NCI-H1417 treated with DMSO at 0.1 percent for 48 hours (cell line): ENCODE data around the gene CLEC16A.

Experiments
- DNase-seq: peaks from one replicate; lab custom pipeline; 2025; lab: John Stamatoyannopoulos, UW

Gene CLEC16A, protein sequence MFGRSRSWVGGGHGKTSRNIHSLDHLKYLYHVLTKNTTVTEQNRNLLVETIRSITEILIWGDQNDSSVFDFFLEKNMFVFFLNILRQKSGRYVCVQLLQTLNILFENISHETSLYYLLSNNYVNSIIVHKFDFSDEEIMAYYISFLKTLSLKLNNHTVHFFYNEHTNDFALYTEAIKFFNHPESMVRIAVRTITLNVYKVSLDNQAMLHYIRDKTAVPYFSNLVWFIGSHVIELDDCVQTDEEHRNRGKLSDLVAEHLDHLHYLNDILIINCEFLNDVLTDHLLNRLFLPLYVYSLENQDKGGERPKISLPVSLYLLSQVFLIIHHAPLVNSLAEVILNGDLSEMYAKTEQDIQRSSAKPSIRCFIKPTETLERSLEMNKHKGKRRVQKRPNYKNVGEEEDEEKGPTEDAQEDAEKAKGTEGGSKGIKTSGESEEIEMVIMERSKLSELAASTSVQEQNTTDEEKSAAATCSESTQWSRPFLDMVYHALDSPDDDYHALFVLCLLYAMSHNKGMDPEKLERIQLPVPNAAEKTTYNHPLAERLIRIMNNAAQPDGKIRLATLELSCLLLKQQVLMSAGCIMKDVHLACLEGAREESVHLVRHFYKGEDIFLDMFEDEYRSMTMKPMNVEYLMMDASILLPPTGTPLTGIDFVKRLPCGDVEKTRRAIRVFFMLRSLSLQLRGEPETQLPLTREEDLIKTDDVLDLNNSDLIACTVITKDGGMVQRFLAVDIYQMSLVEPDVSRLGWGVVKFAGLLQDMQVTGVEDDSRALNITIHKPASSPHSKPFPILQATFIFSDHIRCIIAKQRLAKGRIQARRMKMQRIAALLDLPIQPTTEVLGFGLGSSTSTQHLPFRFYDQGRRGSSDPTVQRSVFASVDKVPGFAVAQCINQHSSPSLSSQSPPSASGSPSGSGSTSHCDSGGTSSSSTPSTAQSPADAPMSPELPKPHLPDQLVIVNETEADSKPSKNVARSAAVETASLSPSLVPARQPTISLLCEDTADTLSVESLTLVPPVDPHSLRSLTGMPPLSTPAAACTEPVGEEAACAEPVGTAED

DNA sequence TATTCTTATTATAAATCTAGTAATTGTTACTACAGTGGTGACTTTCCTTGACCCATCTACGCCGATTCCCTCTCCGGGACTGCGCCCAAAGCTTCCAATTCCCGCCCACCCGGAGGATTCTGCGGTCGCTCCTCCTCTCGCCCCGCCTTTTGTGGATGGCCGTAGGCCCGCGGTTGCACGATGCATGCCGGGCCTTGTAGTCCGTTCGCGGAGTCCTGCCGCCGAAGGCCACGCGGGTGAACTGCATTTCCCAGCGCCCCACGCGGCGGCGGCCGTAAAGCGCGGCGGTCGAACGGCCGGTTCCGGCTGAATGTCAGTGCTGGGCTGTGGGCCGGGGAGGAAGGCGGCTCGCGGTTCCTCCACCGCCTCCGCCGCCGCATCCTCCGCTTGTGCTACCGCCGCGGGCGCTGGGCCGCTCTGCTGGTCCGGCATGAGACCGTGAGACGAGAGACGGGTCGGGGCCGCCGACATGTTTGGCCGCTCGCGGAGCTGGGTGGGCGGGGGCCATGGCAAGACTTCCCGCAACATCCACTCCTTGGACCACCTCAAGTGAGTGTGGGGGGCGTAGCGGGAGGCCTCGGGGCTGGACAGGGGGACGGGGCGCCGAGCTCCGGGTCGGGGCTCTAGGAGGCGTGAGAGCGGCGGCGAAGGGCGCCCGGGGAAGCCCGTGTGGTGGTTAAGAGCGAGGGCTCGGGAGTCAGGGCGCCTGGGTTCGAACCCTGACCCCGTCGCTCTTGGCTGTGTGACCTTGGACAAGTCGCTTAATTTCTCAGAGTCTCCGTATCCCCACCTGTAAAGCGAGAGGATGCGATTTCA is at the start of gene CLEC16A:
Gene CLEC16A (plus strand): TSS at position 316 of the 816 bp plus-strand sequence. CDS start 154 bp downstream, at position 470.
- peak; percentile 53 for DNase-seq

DNA sequence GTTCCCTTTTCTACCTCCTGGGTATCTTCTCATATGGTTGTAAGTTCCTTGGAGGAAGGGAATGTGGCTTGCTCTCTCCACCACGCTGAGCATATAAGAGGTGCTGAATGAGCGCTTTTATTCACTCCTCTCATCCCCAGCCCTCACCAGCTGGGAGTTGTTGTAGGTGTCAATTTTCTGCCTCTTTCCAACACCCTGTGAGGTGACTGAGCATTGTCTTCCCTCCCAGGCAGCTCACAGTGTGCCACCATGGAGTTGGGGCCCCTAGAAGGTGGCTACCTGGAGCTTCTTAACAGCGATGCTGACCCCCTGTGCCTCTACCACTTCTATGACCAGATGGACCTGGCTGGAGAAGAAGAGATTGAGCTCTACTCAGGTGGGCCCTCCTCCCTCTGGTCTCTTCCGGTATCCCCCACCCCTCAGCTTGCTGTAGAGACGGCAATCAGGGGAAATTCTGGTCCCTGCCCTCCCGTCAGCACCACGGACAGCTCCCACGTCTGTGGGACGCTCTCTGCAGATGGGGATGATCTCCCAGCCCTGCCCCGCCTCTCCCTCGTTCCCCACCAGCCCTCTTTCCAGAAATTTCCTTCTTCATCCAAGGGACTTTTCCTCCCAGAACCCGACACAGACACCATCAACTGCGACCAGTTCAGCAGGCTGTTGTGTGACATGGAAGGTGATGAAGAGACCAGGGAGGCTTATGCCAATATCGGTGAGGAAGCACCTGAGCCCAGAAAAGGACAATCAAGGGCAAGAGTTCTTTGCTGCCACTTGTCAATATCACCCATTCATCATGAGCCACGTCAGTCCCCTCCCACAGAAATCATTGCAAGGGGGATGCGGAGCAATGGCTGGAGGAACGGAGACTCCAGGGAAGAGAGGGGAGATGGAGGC is 49.1 kb upstream of the CLEC16A start:
- no peak for DNase-seq

DNA sequence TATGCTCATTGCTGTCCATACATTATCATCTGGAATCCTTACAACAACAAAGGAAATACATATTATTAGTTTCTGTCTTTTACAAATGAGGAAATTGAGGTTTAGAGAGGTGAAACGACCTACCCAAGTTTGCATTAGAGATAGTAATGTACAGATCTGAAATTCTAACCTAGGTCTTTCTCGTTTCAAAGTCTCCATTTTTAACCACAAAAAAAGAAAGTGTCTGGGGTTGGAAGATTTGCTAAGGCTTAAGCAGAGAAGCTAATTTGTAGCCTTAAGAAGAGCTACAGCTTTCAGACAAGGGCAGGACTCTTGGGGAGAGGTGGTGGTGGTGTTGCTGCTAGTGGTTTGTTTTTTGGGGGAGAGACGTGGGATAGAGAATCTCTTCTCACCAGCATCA is 48.2 kb upstream of the CLEC16A start:
- no peak for DNase-seq

DNA sequence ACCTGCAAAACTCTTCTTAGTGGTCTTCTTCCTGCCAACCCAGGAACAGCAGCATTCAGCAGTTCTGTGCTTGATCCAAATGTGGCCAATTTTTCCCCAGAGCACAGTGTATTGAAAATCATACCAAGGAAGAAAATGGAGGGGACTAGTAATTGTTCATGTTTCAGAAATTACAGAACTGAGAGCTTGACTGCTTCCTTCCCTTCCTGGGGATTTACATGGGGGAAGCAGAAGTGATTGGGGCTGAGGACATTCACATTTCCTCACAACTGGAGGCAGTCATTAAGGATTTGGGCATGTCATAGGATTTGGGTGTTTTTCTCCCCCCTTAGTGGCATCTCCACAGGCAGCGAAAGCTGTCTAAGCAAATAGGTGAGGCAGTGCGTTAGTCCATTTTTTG is 47.6 kb upstream of the CLEC16A start:
- DNase-seq, result no peak

DNA sequence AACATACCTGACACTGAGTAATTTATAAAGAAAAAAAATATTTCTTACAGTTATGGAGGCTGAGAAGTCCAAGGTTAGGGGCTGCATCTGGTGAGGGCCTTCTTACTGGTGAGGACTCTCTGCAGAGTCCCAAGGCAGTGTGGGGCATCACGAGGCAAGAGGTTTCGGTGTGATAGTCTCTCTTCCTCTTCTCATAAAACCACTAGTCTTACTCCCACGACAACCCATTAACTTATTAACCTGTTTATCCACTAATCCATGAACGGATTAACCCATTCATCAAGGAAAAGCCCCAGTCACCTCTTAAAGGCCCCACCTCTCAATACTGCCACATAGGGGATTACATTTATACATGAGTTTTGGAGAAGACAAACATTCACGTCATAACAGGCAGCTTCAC is 47.2 kb upstream of the CLEC16A start:
- DNase-seq, result no peak

DNA sequence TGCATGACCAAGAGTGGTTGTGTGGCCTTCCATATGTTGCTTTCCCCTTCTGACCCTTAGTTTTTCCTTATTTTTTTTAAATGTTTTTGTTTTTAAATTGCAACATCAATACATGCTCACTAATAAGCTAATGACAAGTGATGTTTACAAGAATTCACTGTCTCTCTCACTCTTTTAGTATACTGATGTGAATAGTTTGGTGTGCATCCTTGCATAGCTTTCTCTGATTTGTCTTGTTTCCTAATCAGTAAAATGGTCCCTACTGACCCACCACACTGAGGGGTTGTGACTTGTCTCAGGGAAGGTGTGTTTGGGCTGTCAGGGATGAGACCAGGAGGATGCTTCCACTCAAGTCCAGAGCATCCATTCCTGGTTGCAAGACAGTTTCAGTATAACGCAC is 41.4 kb upstream of the CLEC16A start:
- DNase-seq, result no peak

DNA sequence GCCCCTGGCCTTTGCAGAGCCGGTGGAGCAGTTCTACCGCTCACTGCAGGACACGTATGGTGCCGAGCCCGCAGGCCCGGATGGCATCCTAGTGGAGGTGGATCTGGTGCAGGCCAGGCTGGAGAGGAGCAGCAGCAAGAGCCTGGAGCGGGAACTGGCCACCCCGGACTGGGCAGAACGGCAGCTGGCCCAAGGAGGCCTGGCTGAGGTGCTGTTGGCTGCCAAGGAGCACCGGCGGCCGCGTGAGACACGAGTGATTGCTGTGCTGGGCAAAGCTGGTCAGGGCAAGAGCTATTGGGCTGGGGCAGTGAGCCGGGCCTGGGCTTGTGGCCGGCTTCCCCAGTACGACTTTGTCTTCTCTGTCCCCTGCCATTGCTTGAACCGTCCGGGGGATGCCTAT is 37.9 kb upstream of the CLEC16A start:
- DNase-seq, result no peak

DNA sequence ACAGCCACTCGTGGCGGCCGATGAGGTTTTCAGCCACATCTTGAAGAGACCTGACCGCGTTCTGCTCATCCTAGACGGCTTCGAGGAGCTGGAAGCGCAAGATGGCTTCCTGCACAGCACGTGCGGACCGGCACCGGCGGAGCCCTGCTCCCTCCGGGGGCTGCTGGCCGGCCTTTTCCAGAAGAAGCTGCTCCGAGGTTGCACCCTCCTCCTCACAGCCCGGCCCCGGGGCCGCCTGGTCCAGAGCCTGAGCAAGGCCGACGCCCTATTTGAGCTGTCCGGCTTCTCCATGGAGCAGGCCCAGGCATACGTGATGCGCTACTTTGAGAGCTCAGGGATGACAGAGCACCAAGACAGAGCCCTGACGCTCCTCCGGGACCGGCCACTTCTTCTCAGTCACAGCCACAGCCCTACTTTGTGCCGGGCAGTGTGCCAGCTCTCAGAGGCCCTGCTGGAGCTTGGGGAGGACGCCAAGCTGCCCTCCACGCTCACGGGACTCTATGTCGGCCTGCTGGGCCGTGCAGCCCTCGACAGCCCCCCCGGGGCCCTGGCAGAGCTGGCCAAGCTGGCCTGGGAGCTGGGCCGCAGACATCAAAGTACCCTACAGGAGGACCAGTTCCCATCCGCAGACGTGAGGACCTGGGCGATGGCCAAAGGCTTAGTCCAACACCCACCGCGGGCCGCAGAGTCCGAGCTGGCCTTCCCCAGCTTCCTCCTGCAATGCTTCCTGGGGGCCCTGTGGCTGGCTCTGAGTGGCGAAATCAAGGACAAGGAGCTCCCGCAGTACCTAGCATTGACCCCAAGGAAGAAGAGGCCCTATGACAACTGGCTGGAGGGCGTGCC is 37.2 kb upstream of the CLEC16A start:
- no peak for DNase-seq

DNA sequence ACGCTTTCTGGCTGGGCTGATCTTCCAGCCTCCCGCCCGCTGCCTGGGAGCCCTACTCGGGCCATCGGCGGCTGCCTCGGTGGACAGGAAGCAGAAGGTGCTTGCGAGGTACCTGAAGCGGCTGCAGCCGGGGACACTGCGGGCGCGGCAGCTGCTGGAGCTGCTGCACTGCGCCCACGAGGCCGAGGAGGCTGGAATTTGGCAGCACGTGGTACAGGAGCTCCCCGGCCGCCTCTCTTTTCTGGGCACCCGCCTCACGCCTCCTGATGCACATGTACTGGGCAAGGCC is 36.7 kb upstream of the CLEC16A start:
- DNase-seq, result no peak

DNA sequence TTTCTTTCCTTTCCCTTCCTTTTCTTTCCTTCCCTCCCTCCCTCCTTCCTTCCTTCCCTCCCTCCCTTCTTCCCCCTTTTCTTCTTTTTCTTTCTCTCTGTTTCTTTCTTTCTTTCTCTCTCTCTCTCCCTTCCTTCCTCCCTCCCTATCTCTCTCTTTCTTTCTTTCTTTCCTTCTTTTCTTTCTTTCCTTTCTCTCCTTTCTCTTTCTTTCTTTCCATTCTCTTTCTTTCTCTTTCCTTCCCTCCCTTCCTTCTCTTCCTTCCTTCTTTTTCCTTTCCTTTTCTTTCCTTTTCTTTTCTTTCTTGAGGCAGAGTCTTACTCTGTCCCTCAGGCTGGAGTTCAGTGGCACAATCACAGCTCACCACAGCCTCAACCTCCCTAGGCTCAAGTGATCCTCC is 33.1 kb upstream of the CLEC16A start:
- DNase-seq, result no peak

DNA sequence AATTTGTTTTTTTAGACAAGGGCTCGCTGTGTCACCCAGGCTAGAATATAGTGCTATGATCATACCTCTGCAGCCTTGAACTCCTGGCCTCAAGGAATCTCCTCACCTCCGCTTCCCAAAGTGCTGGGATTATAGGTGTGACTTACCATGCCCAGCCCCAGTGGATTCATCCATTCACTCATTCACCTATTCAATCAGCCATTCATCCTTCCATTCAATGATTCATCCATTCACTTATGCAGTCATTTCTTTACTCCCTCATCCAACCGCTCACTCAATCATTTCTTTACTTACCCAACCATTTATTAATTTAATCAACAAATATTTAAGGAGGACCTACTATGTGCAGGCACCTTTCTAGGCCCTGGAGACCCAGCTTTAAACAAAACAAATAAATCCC is 27.8 kb upstream of the CLEC16A start:
- DNase-seq, result no peak

DNA sequence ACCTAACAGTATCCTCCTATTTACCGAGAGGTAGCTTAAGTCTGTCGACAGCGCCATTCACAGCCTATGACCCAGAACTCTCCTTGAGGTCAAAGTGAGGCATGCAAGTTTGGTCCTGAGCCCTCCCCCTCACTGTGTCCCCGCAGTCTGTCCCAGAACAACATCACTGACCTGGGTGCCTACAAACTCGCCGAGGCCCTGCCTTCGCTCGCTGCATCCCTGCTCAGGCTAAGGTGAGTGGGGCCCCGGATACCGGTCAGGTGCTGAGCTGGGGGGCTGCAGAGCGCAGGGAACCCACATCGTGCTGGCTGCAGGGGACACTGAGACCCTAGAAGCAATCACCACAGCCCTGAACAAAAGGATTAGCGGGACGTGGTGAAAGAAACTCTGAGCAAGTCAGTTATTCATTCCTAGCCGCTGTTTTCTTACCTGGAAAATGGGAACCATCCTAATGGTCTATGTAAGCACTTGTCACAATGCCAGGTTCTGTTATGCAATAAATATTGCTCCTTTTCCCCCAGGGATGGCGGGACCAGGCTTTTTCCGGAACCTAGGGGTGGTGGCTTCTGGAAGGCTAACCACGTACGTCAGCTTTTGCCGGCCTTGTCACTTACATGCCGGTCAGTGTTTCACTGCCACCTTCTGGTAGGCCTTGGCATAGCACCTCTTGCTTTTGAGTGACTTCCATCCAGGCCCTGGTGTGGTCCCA is 25.9 kb upstream of the CLEC16A start:
- DNase-seq, result peak; percentile 11

DNA sequence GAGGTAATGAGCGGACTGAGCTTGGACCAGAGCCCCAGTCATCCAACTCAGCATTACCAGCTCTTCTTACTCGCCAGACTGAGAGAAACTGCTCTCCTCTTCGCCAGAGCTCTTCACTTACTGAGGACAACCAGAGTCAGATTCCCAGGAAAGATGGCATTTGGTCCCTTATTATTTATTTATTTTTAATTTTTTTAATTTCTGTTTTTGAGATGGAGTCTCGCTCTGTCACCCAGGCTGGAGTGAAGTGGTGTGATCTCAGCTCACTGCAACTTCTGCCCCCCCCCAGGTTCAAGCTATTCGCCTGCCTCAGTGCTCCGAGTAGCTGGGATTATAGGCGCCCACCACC is 25.4 kb upstream of the CLEC16A start:
- DNase-seq, result no peak

DNA sequence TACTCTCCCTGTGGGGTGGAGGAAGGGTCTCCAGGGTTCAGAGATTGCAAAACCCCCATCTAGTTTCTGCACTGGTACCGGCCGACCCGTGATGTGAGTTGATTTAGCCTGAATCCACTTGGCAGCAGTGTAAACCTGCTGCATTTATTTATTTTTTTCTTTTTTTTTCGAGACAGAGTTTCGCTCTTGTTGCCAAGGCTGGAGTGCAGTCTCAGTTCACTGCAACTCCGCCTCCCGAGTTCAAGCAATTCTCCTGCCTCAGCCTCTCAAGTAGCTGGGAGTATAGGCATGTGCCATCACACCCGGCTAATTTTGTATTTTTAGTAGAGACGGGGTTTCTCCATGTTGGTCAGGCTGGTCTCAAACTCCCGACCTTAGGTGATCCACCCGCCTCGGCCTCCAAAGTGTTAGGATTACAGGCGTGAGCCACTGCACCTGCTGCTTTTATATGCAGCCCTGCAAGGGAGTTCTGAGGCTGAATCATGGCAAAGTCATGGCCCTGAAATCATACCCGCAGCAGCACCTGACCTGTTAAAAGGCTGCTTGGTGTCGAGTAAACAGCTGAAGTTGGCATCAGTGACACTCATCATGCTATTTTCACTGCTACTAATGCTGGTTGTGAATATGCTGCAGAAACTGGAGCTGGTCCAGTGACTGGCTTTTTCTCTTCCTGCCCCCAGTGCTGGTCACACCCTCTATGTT is 23.5 kb upstream of the CLEC16A start:
- DNase-seq, result no peak

DNA sequence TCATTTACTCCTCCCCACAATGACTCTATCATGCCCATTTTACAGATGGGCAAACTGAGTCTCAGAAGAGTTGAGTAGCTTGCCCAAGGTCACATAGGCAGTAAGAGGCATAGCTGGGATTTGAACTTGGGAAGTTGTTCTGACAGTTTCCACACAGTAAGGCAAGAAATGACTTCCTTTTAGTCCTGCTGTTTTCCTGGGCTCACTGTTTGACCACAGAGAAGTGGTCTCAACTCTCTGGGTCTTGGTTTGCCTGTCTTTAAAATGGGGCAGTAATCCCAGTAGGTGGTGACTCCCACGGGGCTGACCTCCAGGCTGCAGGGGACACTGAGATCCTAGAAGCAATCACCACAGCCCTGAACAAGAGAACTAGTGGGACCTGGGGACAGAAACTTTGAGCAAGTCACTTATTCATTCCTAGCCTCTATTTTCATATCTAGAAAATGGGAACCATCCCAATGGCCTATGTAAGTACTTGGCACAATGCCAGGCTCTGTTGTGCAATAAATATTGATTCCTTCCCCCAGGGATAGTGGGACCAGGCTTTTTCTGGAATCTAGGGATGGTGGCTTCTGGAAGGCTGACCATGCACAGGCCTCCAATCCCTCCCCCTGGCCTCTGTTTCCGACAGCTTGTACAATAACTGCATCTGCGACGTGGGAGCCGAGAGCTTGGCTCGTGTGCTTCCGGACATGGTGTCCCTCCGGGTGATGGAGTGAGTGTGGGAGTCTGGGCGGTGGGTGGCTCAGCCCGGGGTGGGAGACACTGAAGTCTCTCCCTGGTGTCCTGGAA is 22.6 kb upstream of the CLEC16A start:
- DNase-seq, result no peak

DNA sequence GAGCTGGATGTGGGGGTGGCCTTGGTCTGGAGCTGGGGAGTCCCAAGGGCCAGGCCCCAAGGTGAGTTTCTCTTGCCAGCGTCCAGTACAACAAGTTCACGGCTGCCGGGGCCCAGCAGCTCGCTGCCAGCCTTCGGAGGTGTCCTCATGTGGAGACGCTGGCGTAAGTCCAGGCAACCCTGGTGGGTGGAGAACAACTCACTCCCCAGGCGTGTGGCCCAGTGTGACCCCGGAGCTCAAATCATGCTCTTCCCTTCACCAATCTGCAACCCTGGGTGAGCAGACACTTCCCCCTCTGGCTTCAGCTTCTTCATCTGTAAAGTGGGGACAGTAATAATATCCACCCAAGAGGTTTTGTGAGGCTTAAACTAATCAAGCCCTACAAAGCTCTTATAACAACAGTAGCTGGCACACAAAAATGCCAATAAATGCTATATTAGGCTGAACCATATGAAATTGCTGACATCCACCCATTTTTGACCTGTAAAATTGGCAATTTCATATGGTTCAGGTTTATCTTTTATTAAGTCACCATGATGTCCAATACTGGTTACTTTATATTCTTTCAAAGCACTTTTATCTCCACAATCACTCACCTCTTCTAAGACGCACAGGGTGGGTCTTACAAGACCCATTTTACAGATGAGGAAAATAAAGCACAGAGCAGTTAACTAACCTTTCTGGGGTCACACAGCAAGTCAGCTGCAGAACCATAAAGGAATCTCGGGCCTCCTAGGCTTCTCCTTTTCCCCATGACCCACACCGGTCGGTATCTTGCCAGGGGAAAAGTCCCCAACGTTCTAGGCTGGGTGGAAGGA is 21.8 kb upstream of the CLEC16A start:
- DNase-seq, result no peak

DNA sequence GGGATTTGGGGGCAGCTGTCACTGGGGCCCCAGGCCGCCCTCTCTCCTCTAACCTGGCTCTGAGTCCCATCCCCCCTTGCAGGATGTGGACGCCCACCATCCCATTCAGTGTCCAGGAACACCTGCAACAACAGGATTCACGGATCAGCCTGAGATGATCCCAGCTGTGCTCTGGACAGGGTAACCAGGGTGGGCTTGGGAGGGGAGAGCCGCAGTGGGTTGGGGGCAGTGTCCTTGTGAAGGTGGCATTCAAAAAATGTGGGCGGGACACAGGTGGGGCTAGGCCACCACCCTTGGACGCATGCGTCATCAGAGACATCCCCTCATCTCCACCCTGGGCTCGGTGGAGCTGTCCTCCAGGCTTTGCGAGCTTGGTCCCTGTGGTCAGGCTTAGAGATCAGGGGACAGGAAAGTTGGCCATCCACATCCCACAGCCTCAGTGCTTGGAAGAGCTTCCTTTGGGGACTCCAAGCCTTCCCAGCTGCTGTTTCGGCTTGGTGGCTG is 21.2 kb upstream of the CLEC16A start:
- no peak for DNase-seq
